ENCODE measurements around the gene CBR4.
"Not testable (repeated sequence)": the region's sequence is repeated elsewhere in the genome, so short reads cannot be mapped to it uniquely, and the experiment has no call there.

The CBR4 gene

DNA sequence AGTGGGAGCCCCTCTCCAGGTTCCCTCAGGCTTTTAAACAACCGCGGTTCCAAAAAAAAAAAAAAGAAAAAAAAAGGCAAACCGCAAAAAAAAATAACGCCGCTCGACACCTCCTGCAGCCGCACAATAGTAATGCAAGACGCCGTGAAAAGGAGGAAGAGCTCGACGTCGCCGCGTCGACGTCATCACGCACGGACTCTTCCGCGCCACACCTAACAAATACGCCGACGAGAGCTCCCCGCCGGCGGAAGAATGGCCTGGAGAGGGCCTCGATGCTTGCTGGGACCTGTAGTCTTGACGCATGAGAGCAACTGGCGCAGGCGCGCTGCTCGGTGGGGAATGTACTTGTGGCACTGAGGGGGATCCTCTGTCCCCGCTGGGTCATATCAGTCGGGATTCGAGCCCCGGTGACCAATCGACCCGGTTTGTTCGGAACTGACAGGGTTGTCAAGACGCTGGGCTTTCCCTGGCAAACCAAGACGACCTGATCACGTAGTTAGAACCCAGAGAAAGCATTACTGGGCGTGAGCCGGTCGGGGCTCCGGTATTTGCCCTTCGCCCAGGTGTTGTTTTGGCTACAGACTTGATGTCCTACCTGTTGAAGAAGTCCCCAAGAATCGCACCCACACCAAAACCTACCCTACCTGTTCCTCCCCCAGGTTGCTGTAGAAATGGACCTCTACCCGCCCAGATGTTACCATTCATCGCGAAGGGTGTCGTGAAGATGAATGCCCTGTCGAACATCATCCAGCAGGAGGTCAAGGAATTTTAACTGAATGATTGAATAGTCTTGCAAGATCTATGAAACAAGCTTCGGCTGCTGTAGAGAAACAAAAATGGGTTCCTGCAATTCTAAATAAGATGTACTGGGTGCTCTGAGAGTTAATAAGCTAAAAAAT is at the start of gene CBR4:
CBR4 (minus strand) TSS at position 131 of the 899 bp plus-strand sequence. CDS start 166 bp downstream, outside the sequence.
- peak; percentile 91 to 94 for DNase-seq (ENCODE audit: low read depth in 1 of 2, low spot score in 1 of 2)

DNA sequence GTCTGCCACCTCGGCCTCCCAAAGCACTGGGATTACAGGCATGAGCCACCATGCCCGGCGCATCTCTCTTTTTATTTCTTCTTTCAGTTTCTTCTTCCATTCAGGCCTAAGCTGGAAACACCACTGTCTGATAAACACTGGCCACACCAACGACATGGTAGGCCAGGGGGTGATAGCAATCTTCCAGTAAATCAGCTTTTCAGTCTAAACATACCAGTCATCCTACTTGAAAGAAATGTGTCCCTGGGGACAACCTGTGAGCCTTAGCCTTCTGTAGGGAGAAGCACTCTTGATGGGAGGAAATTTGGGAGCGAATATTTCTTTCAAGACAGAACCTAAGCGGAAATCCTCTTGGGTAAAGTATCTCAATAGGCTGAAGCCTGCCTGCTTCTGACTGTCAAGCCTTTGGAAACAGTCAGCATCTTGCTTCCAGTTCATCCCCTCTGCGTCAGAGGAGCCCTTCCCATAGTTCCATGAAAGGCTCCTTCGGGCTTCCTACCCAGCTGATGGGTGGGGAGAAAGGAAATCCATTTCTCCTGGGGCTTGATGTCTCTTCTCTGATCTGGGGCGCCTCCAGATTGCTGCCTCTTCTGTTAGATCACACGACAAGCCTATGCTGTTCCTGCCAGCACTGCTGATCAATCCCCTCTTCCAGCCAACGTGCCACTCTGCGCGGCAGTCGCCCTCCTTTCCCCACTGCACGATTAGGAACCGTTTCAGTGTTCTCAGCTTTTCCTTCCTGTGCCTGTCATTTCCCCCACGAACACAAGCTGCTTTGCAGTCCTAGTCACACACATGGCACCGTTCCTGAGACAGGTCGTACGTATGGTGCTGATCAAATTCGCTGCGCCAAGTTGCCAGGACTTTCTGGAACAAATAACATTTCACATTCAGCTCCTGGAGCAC is 49.5 kb upstream of the CBR4 start:
- DNase-seq (ENCODE audit: low read depth in 1 of 2, low spot score in 1 of 2) = no peak

DNA sequence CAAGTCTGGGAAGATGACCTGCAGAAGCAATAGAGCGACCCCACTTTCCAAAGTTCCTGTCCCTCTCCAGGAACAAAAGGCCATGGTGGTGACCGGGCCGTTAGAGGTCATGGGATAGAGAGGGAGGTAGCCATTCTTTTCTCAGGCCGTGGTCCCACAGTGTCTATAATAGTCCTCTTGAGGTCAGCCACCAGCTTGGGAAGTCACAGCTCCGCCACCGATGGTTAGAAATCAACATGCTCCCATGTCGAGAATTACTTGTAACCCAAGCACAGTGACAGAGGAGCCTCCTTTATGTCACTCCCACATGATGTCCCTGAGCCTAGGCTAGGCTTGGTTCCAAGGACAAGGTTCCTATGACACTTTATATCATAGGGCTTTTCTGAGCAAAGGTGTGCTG is 48.3 kb upstream of the CBR4 start:
- no peak for DNase-seq (ENCODE audit: low read depth in 1 of 2, low spot score in 1 of 2)

DNA sequence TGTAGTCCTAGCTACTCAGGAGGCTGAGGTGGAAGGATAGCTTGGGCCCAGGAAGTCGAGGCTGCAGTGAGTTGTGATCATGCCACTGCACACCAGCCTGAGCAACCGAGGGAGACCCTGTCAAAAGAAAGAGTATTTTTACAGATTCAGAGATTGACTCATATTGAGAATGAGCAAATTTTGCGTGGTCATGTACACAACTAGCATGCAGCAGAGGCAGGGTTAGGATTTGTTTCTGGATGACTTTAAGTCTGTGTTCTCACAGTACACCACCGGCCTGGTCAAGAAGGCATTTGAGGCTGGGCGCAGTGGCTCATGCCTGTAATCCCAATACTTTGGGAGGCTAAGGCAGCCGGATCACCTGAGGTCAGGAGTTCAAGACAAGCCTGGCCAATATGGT is 44.8 kb upstream of the CBR4 start:
- no peak for DNase-seq (ENCODE audit: low read depth in 1 of 2, low spot score in 1 of 2)

DNA sequence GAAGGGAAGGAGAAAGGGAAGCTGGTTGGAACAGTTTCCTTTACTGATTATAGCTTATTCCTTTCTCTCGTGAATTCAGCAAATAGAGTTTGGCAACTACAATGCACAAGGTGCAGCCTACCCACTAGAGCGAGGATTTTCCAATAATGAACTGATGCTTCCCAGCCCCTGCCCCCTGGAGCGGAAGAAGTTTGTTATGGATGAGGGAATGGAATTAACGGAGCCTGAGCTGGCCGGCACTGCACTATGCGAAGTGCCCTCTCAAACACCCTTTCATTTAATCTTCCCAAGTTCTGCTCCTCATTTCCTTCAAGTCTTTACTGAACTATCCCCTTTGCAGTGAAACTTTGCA is 42.5 kb upstream of the CBR4 start:
- no peak for DNase-seq (ENCODE audit: low read depth in 1 of 2, low spot score in 1 of 2)

DNA sequence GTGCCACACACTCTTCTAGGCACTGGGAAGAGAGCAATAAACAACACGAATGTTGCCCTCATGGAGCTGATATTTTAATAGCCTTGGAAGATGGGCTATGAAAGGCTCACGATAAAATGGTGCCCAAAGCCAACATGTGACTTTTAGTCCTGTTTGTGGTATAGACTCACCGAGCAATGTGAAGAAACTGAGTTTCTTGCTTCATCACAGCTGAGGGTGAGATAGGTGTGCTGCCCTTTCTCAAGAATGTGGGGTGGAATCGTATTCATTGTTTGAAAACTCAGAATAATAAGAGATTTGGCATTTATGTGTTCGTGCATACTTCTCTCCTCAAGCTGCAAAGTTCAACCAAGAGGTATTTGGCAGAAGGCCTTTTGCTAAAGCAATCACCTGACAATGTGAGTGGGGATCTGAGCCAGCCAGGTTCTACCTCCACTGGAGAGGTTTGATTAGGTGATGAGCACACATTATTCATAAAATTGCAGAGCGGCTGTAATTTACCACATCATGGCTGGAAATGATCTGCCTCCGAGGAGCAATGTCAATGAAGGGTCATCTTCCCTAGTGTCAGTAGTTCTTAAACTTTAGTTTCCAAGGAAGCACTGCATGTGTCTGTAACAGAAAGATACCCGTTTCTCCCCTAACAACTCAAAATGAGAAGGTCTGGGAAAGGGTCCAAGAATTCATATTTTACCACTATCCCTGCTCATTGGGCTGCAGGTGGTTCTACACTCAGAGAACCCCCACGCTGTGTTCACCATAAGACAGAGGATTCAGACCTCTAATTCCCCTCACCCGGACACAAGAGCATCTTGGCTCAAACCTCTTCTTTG is 41.9 kb upstream of the CBR4 start:
- no peak for DNase-seq (ENCODE audit: low read depth in 1 of 2, low spot score in 1 of 2)

DNA sequence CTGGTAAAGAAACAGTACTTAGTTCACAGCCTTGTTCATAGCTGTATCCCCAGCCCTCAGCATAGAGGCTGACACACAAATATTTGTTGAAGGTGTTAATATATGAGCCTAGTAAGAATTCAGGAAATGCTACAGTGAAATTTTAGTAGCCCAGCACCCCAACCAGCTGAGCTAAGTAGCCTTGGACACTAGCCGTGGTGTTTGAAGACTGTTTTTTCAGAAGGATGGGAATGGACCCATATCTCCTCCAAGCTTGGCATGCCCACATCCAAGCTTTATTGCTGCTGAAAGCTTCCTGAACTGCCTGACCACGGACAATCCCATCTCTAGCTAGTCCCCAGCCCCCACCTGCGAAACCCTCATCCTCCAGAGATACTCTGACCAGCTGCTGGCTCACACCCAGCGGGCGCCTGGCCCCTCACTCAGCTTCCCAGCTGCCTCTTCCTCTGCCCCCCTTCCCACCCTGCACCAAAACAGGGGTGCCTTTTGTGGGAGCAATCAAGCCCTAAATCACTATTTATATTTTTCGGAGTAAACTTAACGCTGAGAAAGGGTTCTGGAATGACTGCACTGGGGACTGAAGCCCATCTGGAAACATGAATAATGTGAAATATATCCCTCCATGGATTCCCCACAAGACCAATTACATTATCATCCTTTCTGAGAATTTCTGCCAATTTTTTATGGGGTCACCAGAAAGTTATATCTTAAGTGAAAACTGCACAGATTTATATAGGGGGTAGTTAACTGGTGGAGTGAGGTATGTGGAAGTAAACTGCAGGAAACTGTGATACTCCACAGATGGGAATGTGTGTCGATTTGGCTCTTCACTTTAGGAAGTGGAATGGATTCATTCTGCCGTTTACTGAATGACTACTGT is 41.1 kb upstream of the CBR4 start:
- no peak for DNase-seq (ENCODE audit: low read depth in 1 of 2, low spot score in 1 of 2)

DNA sequence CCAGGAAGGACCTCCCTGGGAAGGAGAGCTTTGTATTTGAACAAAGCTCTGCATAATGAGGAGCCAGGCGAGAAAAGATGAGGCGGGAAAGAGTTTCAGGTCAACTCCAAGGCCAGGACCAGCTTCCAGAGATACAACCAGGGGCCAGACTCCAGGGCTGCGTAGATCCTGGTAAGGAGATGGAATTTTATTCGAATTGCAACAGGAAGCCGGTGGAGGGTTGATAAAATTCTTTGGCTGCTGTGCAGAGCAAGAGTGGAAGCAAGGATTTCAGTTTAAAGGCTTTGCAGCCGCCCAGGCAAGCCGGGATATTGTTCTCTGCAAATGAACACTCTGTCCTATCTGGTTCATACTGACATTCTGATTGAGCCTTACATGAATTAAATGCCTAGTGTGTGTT is 40.2 kb upstream of the CBR4 start:
- no peak for DNase-seq (ENCODE audit: low read depth in 1 of 2, low spot score in 1 of 2)

DNA sequence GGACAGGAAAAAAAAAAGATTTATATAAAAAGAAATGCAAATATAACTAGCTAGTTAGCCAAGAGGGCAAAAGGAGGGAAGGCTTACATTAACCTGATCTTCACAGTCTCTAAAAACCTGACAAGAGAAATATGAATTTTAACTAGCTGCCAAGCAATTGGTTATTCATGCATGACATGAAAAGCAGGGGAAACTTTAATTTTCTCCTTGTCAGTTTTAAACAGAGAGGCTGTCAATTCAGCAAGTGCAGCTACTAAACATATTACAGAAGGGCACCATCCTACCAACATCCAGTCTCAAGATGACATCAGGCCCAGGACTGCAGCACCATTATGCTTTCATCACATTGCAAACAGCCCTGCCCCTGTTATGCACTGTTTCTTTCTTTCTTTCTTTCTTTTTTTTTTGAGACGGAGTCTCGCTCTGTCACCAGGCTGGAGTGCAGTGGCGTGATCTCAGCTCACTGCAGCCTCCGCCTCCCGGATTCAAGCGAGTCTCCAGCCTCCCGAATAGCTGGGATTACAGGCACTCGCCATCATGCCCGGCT is 38.9 kb upstream of the CBR4 start:
- no peak for DNase-seq (ENCODE audit: low read depth in 1 of 2, low spot score in 1 of 2)

DNA sequence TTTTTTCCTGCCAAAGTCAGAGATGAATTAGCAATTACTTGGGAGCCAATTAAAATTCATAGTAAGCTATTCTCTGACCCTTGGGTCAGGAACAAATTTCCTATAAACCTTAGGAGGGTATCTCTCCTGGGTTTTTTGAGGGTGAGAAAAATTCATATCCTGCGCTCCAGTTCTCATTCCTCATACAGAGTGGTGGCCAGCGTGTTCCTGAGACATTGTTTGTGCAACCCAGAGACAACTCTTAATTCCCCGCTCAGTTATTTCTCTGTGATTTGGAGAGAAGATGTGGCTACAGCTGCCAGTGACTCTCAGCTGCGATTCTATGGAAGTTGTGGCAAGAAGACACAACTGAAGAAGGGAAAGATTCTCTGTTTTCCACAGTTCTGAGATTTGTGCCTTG is 37.9 kb upstream of the CBR4 start:
- no peak for DNase-seq (ENCODE audit: low read depth in 1 of 2, low spot score in 1 of 2)

DNA sequence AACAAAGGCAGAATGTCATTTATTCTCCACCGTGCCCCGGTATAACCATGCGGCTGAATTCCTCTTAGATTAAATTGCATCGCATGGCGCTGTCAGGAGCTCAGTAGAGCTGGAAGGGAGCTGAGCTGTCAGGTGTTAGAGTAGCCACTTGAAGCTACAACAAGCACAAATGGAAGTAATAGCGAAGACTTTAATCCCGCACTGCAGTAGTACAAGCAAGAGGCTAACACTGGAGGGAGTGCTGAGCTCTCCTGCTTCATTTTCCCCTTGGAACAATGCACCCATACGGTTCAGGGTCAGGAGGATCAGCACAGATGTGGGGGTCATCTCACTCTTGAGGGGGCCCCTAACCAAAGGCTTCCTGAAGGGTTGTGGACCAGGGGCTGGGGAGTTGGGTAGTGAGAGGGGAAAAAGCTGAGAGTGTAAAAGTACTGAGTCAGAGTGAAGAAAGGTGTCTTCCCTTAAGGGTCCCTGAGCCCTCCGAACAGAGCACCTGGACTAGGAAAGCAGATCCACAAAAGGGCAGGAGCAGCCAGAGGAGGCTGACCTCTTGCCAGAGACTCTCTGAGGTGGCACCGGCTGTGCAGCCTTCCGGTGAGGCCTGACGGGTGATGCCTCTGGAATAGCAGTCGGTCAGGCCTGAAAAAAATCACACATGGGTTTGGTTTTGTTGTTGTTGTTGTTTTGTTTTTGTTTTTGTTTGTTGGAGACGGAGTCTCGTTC is 36.0 kb upstream of the CBR4 start:
- no peak for DNase-seq (ENCODE audit: low read depth in 1 of 2, low spot score in 1 of 2)

DNA sequence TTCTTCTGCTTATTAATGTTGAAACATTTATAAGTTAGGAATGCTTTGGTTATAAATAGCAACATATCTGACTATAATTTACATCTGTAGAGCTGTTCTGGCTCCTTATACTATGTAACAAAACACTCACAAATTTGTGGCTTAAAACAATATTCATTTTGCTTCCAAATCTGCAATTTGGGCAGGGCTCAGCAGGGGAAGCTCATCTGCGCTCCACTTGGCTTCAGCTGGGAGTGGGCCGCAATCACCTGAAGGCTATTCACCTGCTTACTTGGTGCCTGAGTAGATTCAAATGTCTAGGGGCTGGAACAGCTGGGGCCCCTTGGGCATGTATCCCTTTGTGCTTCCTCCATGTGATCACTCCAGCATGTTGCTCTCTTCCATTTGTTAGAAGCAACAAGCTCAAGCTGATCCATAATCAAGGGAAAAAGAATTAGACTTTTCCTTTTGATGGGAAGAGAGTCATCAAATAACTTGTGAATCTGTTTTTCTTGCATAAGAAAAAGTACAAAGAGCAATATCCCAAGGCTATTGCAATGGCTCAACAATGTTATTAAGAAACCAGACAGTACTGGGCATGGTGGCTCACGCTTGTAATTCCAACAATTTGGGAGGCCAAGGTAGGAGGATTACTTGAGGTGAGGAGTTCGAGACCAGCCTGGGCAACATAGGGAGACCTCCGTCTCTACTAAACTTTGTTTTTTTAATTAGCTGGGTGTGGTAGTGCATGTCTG is 34.8 kb upstream of the CBR4 start:
- no peak for DNase-seq (ENCODE audit: low read depth in 1 of 2, low spot score in 1 of 2)

DNA sequence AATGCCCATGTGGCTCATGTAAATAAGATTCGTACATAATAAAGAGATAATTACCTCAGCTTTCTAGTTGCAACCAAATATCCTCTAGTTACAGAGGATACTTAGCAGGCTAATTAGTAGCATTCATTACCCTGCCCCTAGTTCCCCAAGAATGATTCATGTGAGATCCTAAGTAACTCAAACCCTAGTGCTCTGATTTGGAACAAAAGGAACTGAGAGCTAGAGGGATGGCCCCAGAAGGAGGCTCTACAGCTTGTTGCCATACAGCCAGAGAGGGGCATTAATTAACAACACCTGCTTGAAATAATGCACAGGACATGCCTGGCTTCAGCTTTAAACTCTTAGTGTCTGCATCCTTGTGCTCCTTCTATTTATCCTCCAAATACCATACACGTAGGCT is 32.6 kb upstream of the CBR4 start:
- DNase-seq (ENCODE audit: low read depth in 1 of 2, low spot score in 1 of 2) = no peak

DNA sequence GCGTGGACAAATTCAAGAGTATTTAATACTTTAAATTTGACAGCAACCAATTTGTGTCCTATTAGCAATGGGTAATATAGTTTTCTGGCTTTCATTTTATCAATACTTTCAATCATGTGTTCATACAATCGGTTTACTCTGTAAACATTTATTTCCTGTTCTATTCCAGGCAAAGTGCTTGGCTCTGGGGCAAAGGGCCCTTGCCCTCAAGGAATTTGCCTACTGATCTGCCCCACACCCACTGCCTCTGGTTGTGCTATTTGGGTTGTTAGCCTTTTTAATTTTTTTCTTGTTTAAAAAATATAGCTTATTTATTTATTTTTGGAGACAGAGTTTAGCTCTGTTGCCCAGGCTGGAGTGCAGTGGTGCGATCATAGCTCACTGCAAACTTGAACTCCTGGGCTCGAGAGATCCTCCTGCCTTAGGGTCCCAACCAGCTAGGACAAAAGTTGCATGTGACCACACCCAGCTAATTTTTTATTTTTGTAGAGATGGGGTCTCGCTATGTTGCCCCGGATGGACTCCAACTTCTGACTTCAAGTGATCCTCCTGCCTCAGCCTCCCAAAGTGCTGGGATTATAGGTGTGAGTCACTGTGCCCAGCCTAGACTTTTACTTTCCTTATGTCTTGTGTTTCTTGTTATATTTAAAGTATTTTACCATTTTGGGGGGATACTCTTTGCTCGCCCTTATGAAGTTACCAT is 30.7 kb upstream of the CBR4 start:
- no peak for DNase-seq (ENCODE audit: low read depth in 1 of 2, low spot score in 1 of 2)

DNA sequence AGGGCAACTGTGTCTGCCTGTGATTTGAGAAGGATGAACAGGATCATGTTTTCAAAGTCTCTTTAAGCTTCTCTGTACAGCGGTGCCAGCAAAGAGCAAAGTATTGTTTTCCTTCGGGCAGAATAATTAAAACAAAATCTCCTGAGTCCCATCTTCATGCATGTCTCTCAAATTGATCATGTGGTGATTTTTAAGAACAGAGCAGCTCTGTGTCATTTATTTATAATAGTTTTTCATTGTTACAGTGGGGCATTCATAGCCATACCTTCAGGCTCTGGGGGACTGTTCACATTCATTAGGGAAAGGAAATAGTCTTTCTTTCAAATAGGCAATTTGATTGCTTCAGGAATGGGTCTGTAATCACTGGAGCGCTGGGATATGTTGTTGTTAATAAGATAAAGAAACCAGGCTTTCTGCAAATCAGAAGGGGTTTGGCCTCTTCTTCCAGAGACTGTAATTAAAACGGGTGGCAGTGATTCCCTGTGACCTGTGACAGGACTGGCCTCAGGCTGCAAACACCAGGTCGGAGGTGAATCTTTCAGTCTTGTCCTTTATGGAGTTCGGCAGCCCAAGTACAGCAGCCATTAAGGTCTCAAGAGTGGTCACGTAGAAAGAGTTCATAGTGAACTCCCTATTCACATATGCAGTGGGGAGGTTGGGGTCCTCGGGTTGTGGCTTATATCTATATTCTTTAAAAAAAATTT is 29.3 kb upstream of the CBR4 start:
- no peak for DNase-seq (ENCODE audit: low read depth in 1 of 2, low spot score in 1 of 2)

DNA sequence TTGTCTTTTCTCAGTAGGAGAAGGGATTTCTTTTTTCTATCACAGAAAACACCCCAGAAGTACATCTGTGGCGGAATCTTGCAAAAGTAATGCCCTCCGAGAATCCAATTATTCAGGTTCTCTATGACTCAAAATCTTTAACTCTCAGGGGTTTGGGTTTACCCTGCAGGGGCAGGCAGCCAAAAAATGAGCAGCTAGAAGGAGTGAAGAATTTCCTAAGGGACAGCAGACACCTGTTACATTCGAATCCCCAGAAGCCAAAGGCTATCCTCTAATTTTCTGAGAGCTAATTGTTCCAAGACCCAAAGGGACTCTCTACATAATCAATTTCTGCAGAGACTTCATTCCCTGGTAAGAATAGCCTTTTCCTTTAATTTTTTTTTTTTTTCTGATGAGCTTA is 27.5 kb upstream of the CBR4 start:
- DNase-seq (ENCODE audit: low read depth in 1 of 2, low spot score in 1 of 2) = no peak

DNA sequence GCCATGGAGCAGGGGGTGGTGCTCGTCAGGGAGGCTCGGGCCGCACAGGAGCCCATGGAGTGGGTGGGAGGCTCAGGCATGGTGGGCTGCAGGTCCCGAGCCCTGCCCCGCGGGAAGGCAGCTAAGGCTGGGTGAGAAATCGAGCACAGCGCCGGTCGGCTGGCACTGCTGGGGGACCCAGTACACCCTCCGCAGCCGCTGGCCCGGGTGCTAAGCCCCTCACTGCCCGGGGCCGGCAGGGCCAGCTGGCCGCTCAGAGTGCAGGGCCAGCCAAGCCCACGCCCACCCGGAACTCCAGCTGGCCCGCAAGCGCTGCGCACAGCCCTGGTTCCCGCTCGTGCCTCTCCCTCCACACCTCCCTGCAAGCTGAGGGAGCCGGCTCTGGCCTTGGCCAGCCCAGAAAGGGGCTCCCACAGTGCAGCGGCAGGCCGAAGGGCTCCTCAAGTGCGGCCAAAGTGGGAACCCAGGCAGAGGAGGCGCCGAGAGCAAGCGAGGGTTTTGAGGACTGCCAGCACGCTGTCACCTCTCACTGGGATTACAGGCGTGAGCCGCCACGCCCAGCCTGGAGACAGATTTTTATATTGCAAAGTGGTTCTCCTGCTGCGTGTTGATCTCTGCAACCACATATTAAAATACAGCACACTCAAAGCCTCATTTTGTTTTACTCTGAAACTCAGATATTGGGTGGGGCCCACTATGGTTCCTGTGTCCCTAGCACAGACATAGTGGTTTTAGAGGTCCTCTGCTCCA is 26.0 kb upstream of the CBR4 start:
- not testable (repeated sequence) for DNase-seq (ENCODE audit: low read depth in 1 of 2, low spot score in 1 of 2)
